ENCODE data around the gene MMP28.

- TF ChIP-seq, protein P1, sequence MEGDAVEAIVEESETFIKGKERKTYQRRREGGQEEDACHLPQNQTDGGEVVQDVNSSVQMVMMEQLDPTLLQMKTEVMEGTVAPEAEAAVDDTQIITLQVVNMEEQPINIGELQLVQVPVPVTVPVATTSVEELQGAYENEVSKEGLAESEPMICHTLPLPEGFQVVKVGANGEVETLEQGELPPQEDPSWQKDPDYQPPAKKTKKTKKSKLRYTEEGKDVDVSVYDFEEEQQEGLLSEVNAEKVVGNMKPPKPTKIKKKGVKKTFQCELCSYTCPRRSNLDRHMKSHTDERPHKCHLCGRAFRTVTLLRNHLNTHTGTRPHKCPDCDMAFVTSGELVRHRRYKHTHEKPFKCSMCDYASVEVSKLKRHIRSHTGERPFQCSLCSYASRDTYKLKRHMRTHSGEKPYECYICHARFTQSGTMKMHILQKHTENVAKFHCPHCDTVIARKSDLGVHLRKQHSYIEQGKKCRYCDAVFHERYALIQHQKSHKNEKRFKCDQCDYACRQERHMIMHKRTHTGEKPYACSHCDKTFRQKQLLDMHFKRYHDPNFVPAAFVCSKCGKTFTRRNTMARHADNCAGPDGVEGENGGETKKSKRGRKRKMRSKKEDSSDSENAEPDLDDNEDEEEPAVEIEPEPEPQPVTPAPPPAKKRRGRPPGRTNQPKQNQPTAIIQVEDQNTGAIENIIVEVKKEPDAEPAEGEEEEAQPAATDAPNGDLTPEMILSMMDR (conservative IDR thresholded peaks at IDR 0.05 in 1 of 2, IDR thresholded peaks at IDR 0.05 in 1 of 2; ENCODE audit: low read depth in 1 of 2, low read length in 2 of 2), result no peak
- TF ChIP-seq EZH2 (IDR thresholded peaks at IDR 0.05; ENCODE audit: low read length, missing control alignments), result no peak
These were observed 60.2 kb downstream of the MMP28 start for GRCh38 chr17:35735036-35735805.
